Keratinocyte (primary cell): ENCODE measurements around the gene RBM47. TPM values are rescaled to one million over a fixed set of nuclear protein-coding genes. Genes with fewer than 3 reads are reported as not detected.

Source experiments
- DNase-seq: peaks from one replicate; pipeline ENCODE4 v3.0.0-alpha.2; 2011; ENCODE audit warnings: low read depth, missing footprints, low spot score
- FAIRE-seq: peaks from 2 replicates; lab custom pipeline; 2011; peaks lifted over from hg19 to GRCh38; lab: Jason Lieb, UNC
- H2AFZ ChIP-seq: 2 replicates; pipeline ENCODE4 v1.6.0; 2012; ENCODE audit warnings: low read length, control low read depth, inconsistent platforms; ENCODE audit not compliant: control insufficient read depth
- H3K27ac ChIP-seq: 2 replicates; pipeline ENCODE4 v1.5.1; 2011; ENCODE audit warnings: low read length; ENCODE audit not compliant: control insufficient read depth, insufficient read depth
- H3K27me3 ChIP-seq: 3 replicates; pipeline ENCODE4 v1.6.0; 2011; ENCODE audit warnings: low read length; ENCODE audit not compliant: control insufficient read depth, insufficient read depth; ENCODE audit errors: extremely low read depth
- H3K36me3 ChIP-seq, 2 experiments: 2 replicates in 1 of 2; 3 replicates in 1 of 2; pipeline ENCODE4 v1.5.1; 2011; ENCODE audit warnings: low read length in 2 of 2, mild to moderate bottlenecking in 1 of 2; ENCODE audit not compliant: control insufficient read depth in 2 of 2, insufficient read depth in 2 of 2; ENCODE audit errors: extremely low read depth in 1 of 2
- H3K4me1 ChIP-seq: 3 replicates; pipeline ENCODE4 v1.5.1; 2011; ENCODE audit warnings: low read length; ENCODE audit not compliant: control insufficient read depth, insufficient read depth; ENCODE audit errors: extremely low read depth
- H3K4me2 ChIP-seq: 3 replicates; pipeline ENCODE4 v1.6.0; 2011; ENCODE audit warnings: low read depth, low read length; ENCODE audit not compliant: control insufficient read depth, insufficient read depth; ENCODE audit errors: extremely low read depth
- H3K4me3 ChIP-seq, 3 experiments: fragments of 200-600 bp in 1 of 3; sonication (generic) in 1 of 3; 2 replicates in 2 of 3; 3 replicates in 1 of 3; pipeline ENCODE4 v1.5.1; 2011 to 2016; ENCODE audit warnings: low read length in 3 of 3, mild to moderate bottlenecking in 3 of 3, control low read depth in 2 of 3, inconsistent platforms in 1 of 3, low read depth in 1 of 3, mixed read lengths in 1 of 3, mixed run types in 1 of 3, moderate library complexity in 1 of 3; ENCODE audit not compliant: control insufficient read depth in 2 of 3, insufficient read depth in 2 of 3; ENCODE audit errors: extremely low read depth in 1 of 3
- H3K79me2 ChIP-seq: 2 replicates; pipeline ENCODE4 v1.6.0; 2012; ENCODE audit warnings: low read length; ENCODE audit not compliant: control insufficient read depth, insufficient read depth
- H3K9ac ChIP-seq: 3 replicates; pipeline ENCODE4 v1.6.0; 2011; ENCODE audit warnings: low read length; ENCODE audit not compliant: control insufficient read depth, insufficient read depth; ENCODE audit errors: extremely low read depth
- H3K9me1 ChIP-seq: 3 replicates; pipeline ENCODE4 v1.6.0; 2011; ENCODE audit warnings: low read length; ENCODE audit not compliant: control insufficient read depth, insufficient read depth; ENCODE audit errors: extremely low read depth
- H3K9me3 ChIP-seq: 2 replicates; pipeline ENCODE4 v1.5.1; 2012; ENCODE audit warnings: low read depth, low read length; ENCODE audit not compliant: control insufficient read depth
- H4K20me1 ChIP-seq: 3 replicates; pipeline ENCODE4 v1.6.0; 2011; ENCODE audit warnings: low read length; ENCODE audit not compliant: control insufficient read depth, insufficient read depth; ENCODE audit errors: extremely low read depth
- EZH2 ChIP-seq: IDR thresholded peaks from one replicate; pipeline ENCODE4 v1.6.1; 2012; ENCODE audit warnings: inconsistent platforms, mild to moderate bottlenecking, low read length, moderate library complexity
- dilution Hi-C: fragments of 300-500 bp; cut with MboI; formaldehyde crosslinking; loops from one replicate; pipeline ENCODE4 v1.7.0; 2020; ENCODE audit warnings: low sequenced_read_pairs; ENCODE audit not compliant: extremely low pct_ligation_motif_present
- polyA plus RNA-seq, 5 experiments: library from polyadenylated mRNA; depleted of rRNA in 3 of 5; stranded (reverse) in 3 of 5; stranded (forward) in 1 of 5; unstranded in 1 of 5; fragments of >200 nt; gene quantifications; 1 replicate in 1 of 5; 2 replicates in 3 of 5; 3 replicates in 1 of 5; pipeline versions ENCODE4 v1.2.1 to v1.2.3, GENCODE V29; 2011 to 2012; ENCODE audit warnings: missing spikeins in 2 of 5, low read depth in 1 of 5, low replicate concordance in 1 of 5
- TF ChIP-seq, protein P1 (sequence below), 3 experiments: IDR thresholded peaks in 1 of 3; conservative IDR thresholded peaks in 1 of 3; optimal IDR thresholded peaks in 1 of 3; 2 replicates in 2 of 3; 3 replicates in 1 of 3; pipeline versions ENCODE3 to v1.5.1; 2011; ENCODE audit warnings: low read length in 3 of 3, mild to moderate bottlenecking in 3 of 3, moderate library complexity in 2 of 3, control low read depth in 1 of 3, inconsistent platforms in 1 of 3; ENCODE audit not compliant: insufficient read depth in 2 of 3; ENCODE audit errors: extremely low read depth in 1 of 3

The RBM47 gene
- polyA plus RNA-seq, 1 donor (not counting 4 experiments of a cell fraction or from before 2014, with no cell fraction given): 6.9 TPM

DNA sequence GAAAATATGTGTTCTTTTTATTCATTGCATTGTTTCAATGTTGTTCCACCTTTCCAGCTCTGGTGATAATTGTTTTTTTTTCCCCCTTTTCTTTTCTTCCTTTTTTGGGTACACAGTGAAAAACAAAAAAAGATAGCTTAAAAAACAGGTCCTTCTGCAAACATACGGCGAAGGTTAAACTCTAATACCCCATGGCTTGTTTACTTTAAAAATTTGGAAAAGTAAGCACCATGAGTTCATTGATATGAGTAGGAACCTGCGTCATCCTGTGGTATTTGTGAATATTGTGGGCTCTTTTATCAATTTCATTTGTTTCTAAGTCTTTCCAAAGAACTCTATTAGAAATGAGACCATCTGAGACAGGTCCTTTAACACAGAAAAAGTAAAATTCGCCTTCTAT is 171.0 kb downstream of the RBM47 start:
- H3K27me3 ChIP-seq: no peaks in the 10 kb centered on the region
- no peak overlapping the region for H3K27ac ChIP-seq
- no peaks in the 10 kb centered on the region for H3K9me1 ChIP-seq
- no peak overlapping the region for H3K4me3 ChIP-seq
- TF ChIP-seq EZH2: no peak
- TF ChIP-seq, protein P1, sequence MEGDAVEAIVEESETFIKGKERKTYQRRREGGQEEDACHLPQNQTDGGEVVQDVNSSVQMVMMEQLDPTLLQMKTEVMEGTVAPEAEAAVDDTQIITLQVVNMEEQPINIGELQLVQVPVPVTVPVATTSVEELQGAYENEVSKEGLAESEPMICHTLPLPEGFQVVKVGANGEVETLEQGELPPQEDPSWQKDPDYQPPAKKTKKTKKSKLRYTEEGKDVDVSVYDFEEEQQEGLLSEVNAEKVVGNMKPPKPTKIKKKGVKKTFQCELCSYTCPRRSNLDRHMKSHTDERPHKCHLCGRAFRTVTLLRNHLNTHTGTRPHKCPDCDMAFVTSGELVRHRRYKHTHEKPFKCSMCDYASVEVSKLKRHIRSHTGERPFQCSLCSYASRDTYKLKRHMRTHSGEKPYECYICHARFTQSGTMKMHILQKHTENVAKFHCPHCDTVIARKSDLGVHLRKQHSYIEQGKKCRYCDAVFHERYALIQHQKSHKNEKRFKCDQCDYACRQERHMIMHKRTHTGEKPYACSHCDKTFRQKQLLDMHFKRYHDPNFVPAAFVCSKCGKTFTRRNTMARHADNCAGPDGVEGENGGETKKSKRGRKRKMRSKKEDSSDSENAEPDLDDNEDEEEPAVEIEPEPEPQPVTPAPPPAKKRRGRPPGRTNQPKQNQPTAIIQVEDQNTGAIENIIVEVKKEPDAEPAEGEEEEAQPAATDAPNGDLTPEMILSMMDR (optimal IDR thresholded peaks at IDR 0.05 in 1 of 3, IDR thresholded peaks at IDR 0.05 in 1 of 3, conservative IDR thresholded peaks at IDR 0.05 in 1 of 3; ENCODE audit: extremely low read depth in 1 of 3, insufficient read depth in 2 of 3, low read length in 3 of 3): no peak
- H3K4me2 ChIP-seq: no peak overlapping the region
- FAIRE-seq (no peak), DNase-seq (no peak)
- H3K79me2 ChIP-seq: no peaks in the 10 kb centered on the region
- H3K4me1 ChIP-seq: no peaks in the 10 kb centered on the region
- H3K36me3 ChIP-seq: no peaks in the 10 kb centered on the region
- no peaks in the 10 kb centered on the region for H3K9me3 ChIP-seq
- H3K9ac ChIP-seq: no peak overlapping the region
- dilution Hi-C loops: no loop called here
- no peak overlapping the region for H2AFZ ChIP-seq
- no peaks in the 10 kb centered on the region for H4K20me1 ChIP-seq

DNA sequence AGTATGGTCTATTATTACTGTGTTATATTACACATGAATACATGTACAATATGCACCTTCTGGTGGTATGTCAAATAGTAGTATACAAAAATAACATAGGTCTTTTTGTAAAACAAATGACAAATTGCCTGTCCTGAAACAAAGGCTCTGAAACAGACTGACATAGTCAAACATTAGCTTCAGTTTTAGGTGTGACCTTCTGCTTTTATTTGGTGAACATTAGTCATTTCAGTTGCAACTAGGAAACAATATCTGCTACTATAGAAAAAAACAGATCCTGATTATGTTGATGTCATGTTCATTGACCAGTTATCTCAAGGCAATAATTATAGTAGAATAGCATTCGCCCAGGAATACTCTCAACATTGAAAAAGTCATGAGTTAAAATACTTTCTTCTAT is 171.6 kb downstream of the RBM47 start:
- Histone ChIP-seq H4K20me1 (no peaks in the 10 kb centered on the region), H3K4me1 (no peaks in the 10 kb centered on the region), H3K79me2 (no peaks in the 10 kb centered on the region), H3K4me2 (no peak overlapping the region), H3K4me3 (no peak overlapping the region), H3K27me3 (no peaks in the 10 kb centered on the region), H3K9me3 (no peaks in the 10 kb centered on the region), H2AFZ (no peak overlapping the region), H3K9ac (no peak overlapping the region), H3K9me1 (no peaks in the 10 kb centered on the region), H3K36me3 (no peaks in the 10 kb centered on the region), H3K27ac (no peak overlapping the region)
- TF ChIP-seq, protein P1 (optimal IDR thresholded peaks at IDR 0.05 in 1 of 3, IDR thresholded peaks at IDR 0.05 in 1 of 3, conservative IDR thresholded peaks at IDR 0.05 in 1 of 3; ENCODE audit: extremely low read depth in 1 of 3, insufficient read depth in 2 of 3, low read length in 3 of 3): no peak
- TF ChIP-seq EZH2: no peak
- dilution Hi-C loops: no loop called here
- no peak for FAIRE-seq
- DNase-seq: no peak
